Measurements from ENCODE around the gene DOK7.
"Not testable (repeated sequence)": the region's sequence is repeated elsewhere in the genome, so short reads cannot be mapped to it uniquely, and the experiment has no call there.

DOK7 gene

GRCh38 chr4:3529363-3529762 lies 66.3 kb downstream of the DOK7 start:
- Histone ChIP-seq H3K4me1 (ENCODE audit: control insufficient read depth, insufficient read depth, low read length, poor library complexity, severe bottlenecking) (peaks cover 19% of the 10 kb centered on the region), H3K9me3 (ENCODE audit: control insufficient read depth, low read length) (no peaks in the 10 kb centered on the region), H3K4me3 (ENCODE audit: insufficient read depth, low read depth, low read length, poor library complexity, severe bottlenecking) (no peak overlapping the region), H3K36me3 (ENCODE audit: control insufficient read depth, insufficient read depth, low read length) (peaks cover 10% of the 10 kb centered on the region), H3K27me3 (replicated peaks; ENCODE audit: control insufficient read depth, insufficient read depth, low read length, poor library complexity, severe bottlenecking) (no peaks in the 10 kb centered on the region), H3K27ac (ENCODE audit: insufficient read depth, low read length, poor library complexity, severe bottlenecking) (no peak overlapping the region)
- no peak for DNase-seq

DNA sequence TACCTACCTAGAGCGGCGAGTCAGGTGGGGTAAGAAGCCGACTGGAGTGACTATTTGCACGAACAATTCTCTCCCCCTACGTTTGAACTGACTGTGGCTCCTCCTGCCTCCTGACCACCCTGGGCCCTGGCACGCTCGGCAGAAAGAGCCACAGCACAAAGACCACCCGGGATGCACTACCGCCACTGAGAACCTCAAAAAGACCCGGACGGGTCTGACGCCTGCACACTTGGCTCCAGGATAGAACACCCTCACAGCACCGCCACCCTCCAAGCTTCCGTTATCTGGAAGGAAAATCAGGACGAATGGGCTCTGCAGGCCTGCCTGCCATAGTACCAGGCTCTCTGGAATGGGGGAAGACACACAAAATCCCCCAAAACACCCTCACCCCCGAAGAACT lies 66.9 kb downstream of the DOK7 start:
- no peak for DNase-seq
- Histone ChIP-seq H3K27ac (ENCODE audit: insufficient read depth, low read length, poor library complexity, severe bottlenecking) (no peak overlapping the region), H3K4me3 (ENCODE audit: insufficient read depth, low read depth, low read length, poor library complexity, severe bottlenecking) (no peak overlapping the region), H3K4me1 (ENCODE audit: control insufficient read depth, insufficient read depth, low read length, poor library complexity, severe bottlenecking) (peaks cover 19% of the 10 kb centered on the region), H3K27me3 (replicated peaks; ENCODE audit: control insufficient read depth, insufficient read depth, low read length, poor library complexity, severe bottlenecking) (no peaks in the 10 kb centered on the region), H3K36me3 (ENCODE audit: control insufficient read depth, insufficient read depth, low read length) (peaks cover 7% of the 10 kb centered on the region), H3K9me3 (ENCODE audit: control insufficient read depth, low read length) (no peaks in the 10 kb centered on the region)

GRCh38 chr4:3530663-3531254 lies 67.7 kb downstream of the DOK7 start:
- peaks cover 19% of the 10 kb centered on the region for H3K4me1 ChIP-seq (ENCODE audit: control insufficient read depth, insufficient read depth, low read length, poor library complexity, severe bottlenecking)
- peak overlapping the region; percentile 12 for H3K4me3 ChIP-seq (ENCODE audit: insufficient read depth, low read depth, low read length, poor library complexity, severe bottlenecking)
- no peaks in the 10 kb centered on the region for H3K27me3 ChIP-seq (replicated peaks; ENCODE audit: control insufficient read depth, insufficient read depth, low read length, poor library complexity, severe bottlenecking)
- no peak for DNase-seq
- no peak overlapping the region for H3K27ac ChIP-seq (ENCODE audit: insufficient read depth, low read length, poor library complexity, severe bottlenecking)
- peaks cover 7% of the 10 kb centered on the region for H3K36me3 ChIP-seq (ENCODE audit: control insufficient read depth, insufficient read depth, low read length)
- no peaks in the 10 kb centered on the region for H3K9me3 ChIP-seq (ENCODE audit: control insufficient read depth, low read length)

DNA sequence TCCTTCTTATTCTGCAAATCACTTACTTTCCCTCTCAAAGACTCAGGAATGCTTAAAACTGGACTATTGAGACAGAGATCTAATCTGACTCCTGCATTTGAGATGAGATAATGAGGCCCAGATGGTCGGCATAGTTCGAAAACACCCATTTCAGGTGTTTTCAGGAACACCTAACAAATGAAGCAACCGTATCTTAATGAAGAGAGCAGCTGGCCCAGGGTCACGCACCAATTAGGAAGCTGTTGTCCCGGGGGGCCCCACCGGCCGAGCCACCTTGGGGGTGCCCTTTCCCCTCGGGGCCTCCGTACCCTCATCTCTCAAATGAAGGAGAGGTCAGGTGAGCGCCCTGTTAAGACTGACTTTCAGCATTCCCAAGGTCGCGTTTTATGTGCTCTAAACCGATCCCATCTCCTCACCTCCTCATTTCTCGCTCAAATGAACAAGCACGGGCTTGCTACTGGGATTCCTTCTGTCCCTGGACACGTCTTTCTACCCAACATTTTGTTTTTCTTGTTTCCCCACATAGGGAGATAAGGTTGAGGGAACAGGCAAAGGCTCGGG lies 68.3 kb downstream of the DOK7 start:
- no peak overlapping the region for H3K27ac ChIP-seq (ENCODE audit: insufficient read depth, low read length, poor library complexity, severe bottlenecking)
- H3K4me1 ChIP-seq (ENCODE audit: control insufficient read depth, insufficient read depth, low read length, poor library complexity, severe bottlenecking): peaks cover 19% of the 10 kb centered on the region
- no peak for DNase-seq
- peaks cover 7% of the 10 kb centered on the region for H3K36me3 ChIP-seq (ENCODE audit: control insufficient read depth, insufficient read depth, low read length)
- H3K9me3 ChIP-seq (ENCODE audit: control insufficient read depth, low read length): no peaks in the 10 kb centered on the region
- no peaks in the 10 kb centered on the region for H3K27me3 ChIP-seq (replicated peaks; ENCODE audit: control insufficient read depth, insufficient read depth, low read length, poor library complexity, severe bottlenecking)
- H3K4me3 ChIP-seq (ENCODE audit: insufficient read depth, low read depth, low read length, poor library complexity, severe bottlenecking): peak overlapping the region; percentile 97

GRCh38 chr4:3531879-3532750 lies 69.0 kb downstream of the DOK7 start, which contains the start of gene LRPAP1:
TSS of gene LRPAP1 (minus strand) at chr4:3532422. CDS start at chr4:3532412, 10 bp downstream.
- DNase-seq: peak; percentile 74 to 84 (median 76)
- no peaks in the 10 kb centered on the region for H3K9me3 ChIP-seq (ENCODE audit: control insufficient read depth, low read length)
- peak within 1 kb of the TSS; percentile 97 for H3K4me3 ChIP-seq (ENCODE audit: insufficient read depth, low read depth, low read length, poor library complexity, severe bottlenecking)
- peak within 1 kb of the TSS; percentile 73 for H3K27ac ChIP-seq (ENCODE audit: insufficient read depth, low read length, poor library complexity, severe bottlenecking)
- H3K27me3 ChIP-seq (replicated peaks; ENCODE audit: control insufficient read depth, insufficient read depth, low read length, poor library complexity, severe bottlenecking): no peaks in the 10 kb centered on the region
- H3K4me1 ChIP-seq (ENCODE audit: control insufficient read depth, insufficient read depth, low read length, poor library complexity, severe bottlenecking): peaks cover 19% of the 10 kb centered on the region
- H3K36me3 ChIP-seq (ENCODE audit: control insufficient read depth, insufficient read depth, low read length): peaks cover 7% of the 10 kb centered on the region

GRCh38 chr4:3532751-3533422 lies 69.8 kb downstream of the DOK7 start:
- peaks cover 7% of the 10 kb centered on the region for H3K36me3 ChIP-seq (ENCODE audit: control insufficient read depth, insufficient read depth, low read length)
- no peak for DNase-seq

GRCh38 chr4:3533423-3533820 lies 70.3 kb downstream of the DOK7 start:
- Histone ChIP-seq H3K4me1 (ENCODE audit: control insufficient read depth, insufficient read depth, low read length, poor library complexity, severe bottlenecking) (peaks cover 19% of the 10 kb centered on the region), H3K27me3 (replicated peaks; ENCODE audit: control insufficient read depth, insufficient read depth, low read length, poor library complexity, severe bottlenecking) (no peaks in the 10 kb centered on the region), H3K9me3 (ENCODE audit: control insufficient read depth, low read length) (no peaks in the 10 kb centered on the region), H3K36me3 (ENCODE audit: control insufficient read depth, insufficient read depth, low read length) (peaks cover 4% of the 10 kb centered on the region), H3K4me3 (ENCODE audit: insufficient read depth, low read depth, low read length, poor library complexity, severe bottlenecking) (no peak overlapping the region), H3K27ac (ENCODE audit: insufficient read depth, low read length, poor library complexity, severe bottlenecking) (no peak overlapping the region)
- DNase-seq: no peak

More at GRCh38 chr4:3532751-3533422, 69.8 kb downstream of the DOK7 start:
- H3K4me3 ChIP-seq (ENCODE audit: insufficient read depth, low read depth, low read length, poor library complexity, severe bottlenecking): peak overlapping the region; percentile 97
- H3K4me1 ChIP-seq (ENCODE audit: control insufficient read depth, insufficient read depth, low read length, poor library complexity, severe bottlenecking): peaks cover 19% of the 10 kb centered on the region
- H3K9me3 ChIP-seq (ENCODE audit: control insufficient read depth, low read length): no peaks in the 10 kb centered on the region
- H3K27me3 ChIP-seq (replicated peaks; ENCODE audit: control insufficient read depth, insufficient read depth, low read length, poor library complexity, severe bottlenecking): no peaks in the 10 kb centered on the region
- H3K27ac ChIP-seq (ENCODE audit: insufficient read depth, low read length, poor library complexity, severe bottlenecking): peak overlapping the region; percentile 73

DNA sequence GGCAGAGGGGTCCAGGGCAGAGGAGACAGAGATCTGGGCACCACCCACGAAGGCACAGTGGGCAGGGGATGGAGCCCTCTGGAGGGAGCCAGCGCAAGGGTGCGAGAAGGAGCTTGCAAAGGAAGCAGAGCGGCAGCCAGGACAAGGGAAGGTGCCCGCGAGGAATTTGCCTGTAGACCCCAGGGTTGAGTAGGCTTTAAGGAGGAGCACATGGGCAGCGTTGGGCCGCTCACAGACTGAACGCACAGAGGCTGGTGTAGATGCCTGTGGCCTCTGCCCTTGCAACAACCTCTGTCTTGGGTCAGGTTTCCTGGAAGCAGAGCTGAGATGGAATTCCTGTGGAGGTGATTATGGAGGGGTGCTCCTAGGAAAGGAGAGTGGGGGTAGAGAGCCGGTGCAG lies 72.7 kb downstream of the DOK7 start:
- not testable (repeated sequence) for H3K27ac ChIP-seq (ENCODE audit: insufficient read depth, low read length, poor library complexity, severe bottlenecking); H3K9me3 ChIP-seq (ENCODE audit: control insufficient read depth, low read length); H3K36me3 ChIP-seq (ENCODE audit: control insufficient read depth, insufficient read depth, low read length); DNase-seq; H3K27me3 ChIP-seq (replicated peaks; ENCODE audit: control insufficient read depth, insufficient read depth, low read length, poor library complexity, severe bottlenecking); H3K4me3 ChIP-seq (ENCODE audit: insufficient read depth, low read depth, low read length, poor library complexity, severe bottlenecking)
- peaks cover 14% of the 10 kb centered on the region for H3K4me1 ChIP-seq (ENCODE audit: control insufficient read depth, insufficient read depth, low read length, poor library complexity, severe bottlenecking)

GRCh38 chr4:3538906-3539305 lies 75.8 kb downstream of the DOK7 start:
- H3K9me3 ChIP-seq (ENCODE audit: control insufficient read depth, low read length); H3K4me3 ChIP-seq (ENCODE audit: insufficient read depth, low read depth, low read length, poor library complexity, severe bottlenecking); DNase-seq; H3K36me3 ChIP-seq (ENCODE audit: control insufficient read depth, insufficient read depth, low read length); H3K27ac ChIP-seq (ENCODE audit: insufficient read depth, low read length, poor library complexity, severe bottlenecking); H3K27me3 ChIP-seq (replicated peaks; ENCODE audit: control insufficient read depth, insufficient read depth, low read length, poor library complexity, severe bottlenecking); H3K4me1 ChIP-seq (ENCODE audit: control insufficient read depth, insufficient read depth, low read length, poor library complexity, severe bottlenecking): not testable (repeated sequence)
